A673 (cell line): Measurements from ENCODE around the gene MDM4. TPM values are rescaled to one million over a fixed set of nuclear protein-coding genes. Genes with fewer than 3 reads are reported as not detected.

Source experiments
- BruUV-seq: library from RNA; stranded (reverse); fragments of 400-500 nt; replicated peaks from 2 replicates; lab custom pipeline; 2021; lab: Mats Ljungman, UMichigan
- CTCF ChIA-PET: fragments of 300-600 bp; sonication (Branson Sonifier 250); formaldehyde crosslinking; loops from one replicate; lab custom pipeline; 2022; ENCODE audit warnings: antibody characterized with exemption; lab: Charles Lee
- POLR2A ChIA-PET: fragments of 300-600 bp; sonication (Branson Sonifier 250); formaldehyde crosslinking; loops from one replicate; lab custom pipeline; 2022; ENCODE audit warnings: antibody characterized with exemption; ENCODE audit not compliant: low non-redundant PET; lab: Charles Lee
- DNase-seq: peaks from one replicate; pipeline ENCODE4 v3.0.0-alpha.2; 2015; ENCODE audit warnings: low spot score
- H3K27ac ChIP-seq: fragments of 200-600 bp; sonication (generic); 2 replicates; pipeline ENCODE4 v1.5.1; 2016; ENCODE audit warnings: mixed run types, low read depth, mild to moderate bottlenecking, mixed read lengths, antibody characterized with exemption, low read length; ENCODE audit not compliant: poor library complexity, severe bottlenecking
- H3K27me3 ChIP-seq: fragments of 200-600 bp; sonication (generic); replicated peaks from 2 replicates; pipeline ENCODE4 v1.6.1; 2017; ENCODE audit warnings: mixed run types, low read depth, mild to moderate bottlenecking, mixed read lengths, antibody characterized with exemption, low read length; ENCODE audit not compliant: insufficient read depth, poor library complexity
- H3K36me3 ChIP-seq: fragments of 200-600 bp; sonication (generic); 2 replicates; pipeline ENCODE4 v1.6.1; 2016; ENCODE audit warnings: mixed run types, mild to moderate bottlenecking, mixed read lengths, antibody characterized with exemption, low read length; ENCODE audit not compliant: insufficient read depth, poor library complexity, severe bottlenecking
- H3K4me1 ChIP-seq: fragments of 200-600 bp; sonication (generic); 2 replicates; pipeline ENCODE4 v1.6.1; 2017; ENCODE audit warnings: mixed run types, mild to moderate bottlenecking, mixed read lengths, antibody characterized with exemption, low read length; ENCODE audit not compliant: insufficient read depth, poor library complexity, severe bottlenecking
- H3K4me3 ChIP-seq: fragments of 200-600 bp; sonication (generic); 2 replicates; pipeline ENCODE4 v1.5.1; 2016; ENCODE audit warnings: low read depth, mixed run types, mild to moderate bottlenecking, mixed read lengths, low read length; ENCODE audit not compliant: poor library complexity, severe bottlenecking
- H3K9me3 ChIP-seq: fragments of 200-600 bp; sonication (generic); 2 replicates; pipeline ENCODE4 v1.6.1; 2016; ENCODE audit warnings: mixed run types, low read depth, mild to moderate bottlenecking, mixed read lengths, antibody characterized with exemption, low read length; ENCODE audit not compliant: poor library complexity, severe bottlenecking
- CTCF ChIP-seq: fragments of 300-800, 200-600 bp; sonication (generic); conservative IDR thresholded peaks from 2 replicates; pipeline ENCODE4 v1.5.1; 2017; ENCODE audit warnings: low read depth, mild to moderate bottlenecking, antibody characterized with exemption, low read length, moderate library complexity, mixed read lengths
- EZH2 ChIP-seq: fragments of 200-600 bp; sonication (generic); IDR thresholded peaks from 2 replicates; pipeline ENCODE4 v1.6.1; 2017; ENCODE audit warnings: borderline replicate concordance, low read depth, mild to moderate bottlenecking, mixed read lengths, antibody characterized with exemption, low read length; ENCODE audit not compliant: poor library complexity, severe bottlenecking
- intact Hi-C: fragments of 100-400 bp; cut with micrococcal nuclease; formaldehyde crosslinking; loops from one replicate; pipeline ENCODE4 v1.10.0; 2022; ENCODE audit not compliant: unreplicated experiment
- total RNA-seq: library from RNA; stranded (reverse); gene quantifications from 2 replicates; pipeline ENCODE4 v1.2.3, GENCODE V29; 2021

The MDM4 gene
- total RNA-seq, 1 experiment from 2014 or later = 71.3 TPM

GRCh38 chr1:204468766-204469302 lies 47.4 kb upstream of the MDM4 start:
- Histone ChIP-seq H3K36me3 (no peaks in the 10 kb centered on the region), H3K9me3 (no peaks in the 10 kb centered on the region), H3K27me3 (no peaks in the 10 kb centered on the region), H3K4me3 (no peak overlapping the region), H3K27ac (no peak overlapping the region), H3K4me1 (peaks cover 27% of the 10 kb centered on the region)
- ChIA-PET CTCF (no interaction called here), POLR2A (no interaction called here)
- intact Hi-C loops = no loop called here
- BruUV-seq = no TSS peak
- TF ChIP-seq EZH2 (no peak), CTCF (no peak)
- DNase-seq = no peak

GRCh38 chr1:204469304-204469703 lies 46.9 kb upstream of the MDM4 start:
- no TSS peak for BruUV-seq
- CTCF ChIA-PET = no interaction called here
- Histone ChIP-seq H3K27me3 (no peaks in the 10 kb centered on the region), H3K4me1 (peaks cover 24% of the 10 kb centered on the region), H3K36me3 (no peaks in the 10 kb centered on the region), H3K27ac (no peak overlapping the region), H3K9me3 (no peaks in the 10 kb centered on the region), H3K4me3 (no peak overlapping the region)
- no peak for DNase-seq
- intact Hi-C loops = no loop called here
- TF ChIP-seq CTCF = no peak
- no peak for TF ChIP-seq EZH2
- POLR2A ChIA-PET = no interaction called here

GRCh38 chr1:204471687-204472086 lies 44.5 kb upstream of the MDM4 start:
- no peak overlapping the region for H3K4me3 ChIP-seq
- H3K27ac ChIP-seq = no peak overlapping the region
- no peaks in the 10 kb centered on the region for H3K36me3 ChIP-seq
- ChIA-PET POLR2A (no interaction called here), CTCF (no interaction called here)
- TF ChIP-seq EZH2 = no peak
- no peak for DNase-seq
- no peaks in the 10 kb centered on the region for H3K9me3 ChIP-seq
- intact Hi-C loops = no loop called here
- H3K4me1 ChIP-seq = peaks cover 3% of the 10 kb centered on the region
- no TSS peak for BruUV-seq
- no peaks in the 10 kb centered on the region for H3K27me3 ChIP-seq

GRCh38 chr1:204472660-204473059 lies 43.5 kb upstream of the MDM4 start:
- Histone ChIP-seq H3K4me1 (peaks cover 7% of the 10 kb centered on the region), H3K9me3 (no peaks in the 10 kb centered on the region), H3K4me3 (no peak overlapping the region), H3K27ac (no peak overlapping the region), H3K27me3 (no peaks in the 10 kb centered on the region), H3K36me3 (no peaks in the 10 kb centered on the region)
- ChIA-PET POLR2A (no interaction called here), CTCF (interaction anchor here (0.7 kb wide), 1 partner anchor 23 kb away, joined by 4 read pairs; no protein-coding TSS in a partner anchor)
- intact Hi-C loops = no loop called here
- TF ChIP-seq CTCF = no peak
- no peak for TF ChIP-seq EZH2
- DNase-seq = no peak
- BruUV-seq = no TSS peak
